ENCODE data around the gene TSPAN18. TPM values are rescaled to one million over a fixed set of nuclear protein-coding genes. Genes with fewer than 3 reads are reported as not detected.

TSPAN18 gene
- total and polyA plus RNA-seq, 10 of the 15 experiments (the other 5 are each of a cell fraction or from before 2014, with no cell fraction given): 0.02 to 0.77 (median 0.13) TPM; not detected in 1

GRCh38 chr11:44741976-44742375 is 15.2 kb downstream of the TSPAN18 start:
- SMC1A ChIA-PET (ENCODE audit: uncharacterized antibody, unreplicated experiment): no interaction called here
- no peak overlapping the region for H3K9ac ChIP-seq (ENCODE audit: control insufficient read depth, insufficient read depth, low read length)
- H4K20me1 ChIP-seq (ENCODE audit: control insufficient read depth, insufficient read depth): no peaks in the 10 kb centered on the region

More at GRCh38 chr11:44741976-44742375, 15.2 kb downstream of the TSPAN18 start:
- in situ Hi-C loops (cut with MboI) (no loop called here), intact Hi-C loops (cut with micrococcal nuclease; ENCODE audit: unreplicated experiment) (no loop called here)
- no peaks in the 10 kb centered on the region for H3K36me3 ChIP-seq (ENCODE audit: control insufficient read depth in 2 of 2, insufficient read depth in 2 of 2, low read length in 1 of 2)
- CTCF ChIA-PET: interaction anchor here (0.7 to 1.2 kb wide), 2 partner anchors 12 to 120 kb away, joined by 3 read pairs; no protein-coding TSS in a partner anchor
- POLR2A ChIA-PET: no interaction called here
- H3K27ac ChIP-seq (ENCODE audit: control insufficient read depth, insufficient read depth): no peak overlapping the region
- TF ChIP-seq SPI1 (IDR thresholded peaks at IDR 0.05; ENCODE audit: borderline replicate concordance, insufficient read depth, low read depth, low read length) (no peak), ZBTB4 (CRISPR knock-in tag; IDR thresholded peaks at IDR 0.05) (no peak), USF2 (IDR thresholded peaks at IDR 0.05; ENCODE audit: borderline replicate concordance, low read depth, low read length) (no peak), ZNF384 (IDR thresholded peaks at IDR 0.05; ENCODE audit: borderline replicate concordance, low read depth, low read length) (no peak), FOS (IDR thresholded peaks at IDR 0.05; ENCODE audit: borderline replicate concordance, extremely low read depth, insufficient read length) (no peak), SREBF2 (IDR thresholded peaks at IDR 0.05; ENCODE audit: low read length) (no peak), NRF1 (conservative IDR thresholded peaks at IDR 0.05; ENCODE audit: low read depth, low read length) (no peak), HDAC6 (IDR thresholded peaks at IDR 0.05; ENCODE audit: unreplicated experiment) (no peak), ASH2L (IDR thresholded peaks at IDR 0.05; ENCODE audit: borderline replicate concordance, low read depth) (no peak), NFIC (IDR thresholded peaks at IDR 0.05; ENCODE audit: low read depth, low read length) (no peak), NFYA (IDR thresholded peaks at IDR 0.05; ENCODE audit: borderline replicate concordance, low read depth, low read length) (no peak), CBX3 (IDR thresholded peaks at IDR 0.05; ENCODE audit: borderline replicate concordance, low read depth) (no peak), IKZF1 (conservative IDR thresholded peaks at IDR 0.05) (no peak), ZSCAN29 (IDR thresholded peaks at IDR 0.05) (no peak), ETV6 (conservative IDR thresholded peaks at IDR 0.05 in 1 of 2, IDR thresholded peaks at IDR 0.05 in 1 of 2; ENCODE audit: borderline replicate concordance in 1 of 2, low read depth in 1 of 2) (no peak), POU2F2 (IDR thresholded peaks at IDR 0.05; ENCODE audit: borderline replicate concordance, low read depth, low read length) (no peak)
- H3K4me2 ChIP-seq (ENCODE audit: control insufficient read depth, insufficient read depth): no peak overlapping the region
- RAD21 ChIA-PET (ENCODE audit: unreplicated experiment): no interaction called here
- peaks cover 0 to 2% of the 10 kb centered on the region in 2 experiments; a peak in 2 of 4 replicates for H3K27me3 ChIP-seq (replicated peaks in 1 of 2; ENCODE audit: control insufficient read depth in 2 of 2, insufficient read depth in 2 of 2, low read length in 1 of 2)
- H3K4me3 ChIP-seq: no peak overlapping the region
- ATAC-seq (no peak), FAIRE-seq (no peak), DNase-seq (ENCODE audit: low read depth, low spot score) (no peak)
- 39% methylated on average over 4 of the region's 4 CpGs for WGBS (ENCODE audit: insufficient coverage, insufficient replicate concordance, low lambda C conversion rate, missing lambda C conversion rate)
- no peak overlapping the region for H2AFZ ChIP-seq (ENCODE audit: control insufficient read depth, low read depth, low read length)
- no peaks in the 10 kb centered on the region for H3K9me3 ChIP-seq (replicated peaks; ENCODE audit: control insufficient read depth, insufficient read depth, low read length)
- H3K4me1 ChIP-seq (ENCODE audit: control insufficient read depth, insufficient read depth, low read length): no peaks in the 10 kb centered on the region
- no peaks in the 10 kb centered on the region for H3K79me2 ChIP-seq (ENCODE audit: control insufficient read depth, insufficient read depth, low read length)
- BruUV-seq (replicated peaks): no TSS peak
